Hepatocyte (in vitro differentiated cells): Measurements from ENCODE around the gene KRTAP12-3. TPM values are rescaled to one million over a fixed set of nuclear protein-coding genes. Genes with fewer than 3 reads are reported as not detected.

Experiments
- DNase-seq: peaks from one replicate; pipeline ENCODE4 v3.0.0-alpha.2; 2016; ENCODE audit warnings: low spot score
- H2AFZ ChIP-seq: fragments of 200-600 bp; sonication (generic); 2 replicates; pipeline ENCODE4 v1.6.0; 2016; ENCODE audit warnings: antibody characterized with exemption, mild to moderate bottlenecking
- H3K27ac ChIP-seq: fragments of 200-600 bp; sonication (generic); 2 replicates; pipeline ENCODE4 v1.5.1; 2016; ENCODE audit warnings: mild to moderate bottlenecking
- H3K27me3 ChIP-seq: fragments of 200-600 bp; sonication (generic); 2 replicates; pipeline ENCODE4 v1.6.1; 2016
- H3K36me3 ChIP-seq: fragments of 200-600 bp; sonication (generic); replicated peaks from 2 replicates; pipeline ENCODE4 v1.5.1; 2016; ENCODE audit warnings: low read depth; ENCODE audit not compliant: insufficient read depth
- H3K4me1 ChIP-seq: fragments of 200-600 bp; sonication (generic); 2 replicates; pipeline ENCODE4 v1.5.1; 2016; ENCODE audit warnings: mild to moderate bottlenecking, moderate library complexity; ENCODE audit not compliant: insufficient read depth
- H3K4me2 ChIP-seq: fragments of 200-600 bp; sonication (generic); 2 replicates; pipeline ENCODE4 v1.6.0; 2016
- H3K4me3 ChIP-seq: fragments of 200-600 bp; sonication (generic); 2 replicates; pipeline ENCODE4 v1.5.1; 2016; ENCODE audit warnings: mild to moderate bottlenecking
- H3K79me2 ChIP-seq: fragments of 200-600 bp; sonication (generic); 2 replicates; pipeline ENCODE4 v1.6.0; 2017; ENCODE audit warnings: mild to moderate bottlenecking
- H3K9me2 ChIP-seq: fragments of 200-600 bp; sonication (generic); replicated peaks from 2 replicates; pipeline ENCODE4 v1.6.0; 2017; ENCODE audit warnings: mild to moderate bottlenecking; ENCODE audit not compliant: insufficient read depth
- H3K9me3 ChIP-seq: fragments of 200-600 bp; sonication (generic); 2 replicates; pipeline ENCODE4 v1.5.1; 2016; ENCODE audit warnings: low read depth, mild to moderate bottlenecking
- H4K20me1 ChIP-seq: fragments of 200-600 bp; sonication (generic); 2 replicates; pipeline ENCODE4 v1.6.0; 2016; ENCODE audit warnings: mild to moderate bottlenecking; ENCODE audit not compliant: insufficient read depth, poor library complexity, severe bottlenecking
- CTCF ChIP-seq: fragments of 200-600 bp; sonication (generic); IDR thresholded peaks from 2 replicates; pipeline ENCODE4 v1.5.1; 2016; ENCODE audit warnings: antibody characterized with exemption, mild to moderate bottlenecking; ENCODE audit not compliant: poor library complexity
- EZH2 ChIP-seq: fragments of 200-600 bp; sonication (generic); IDR thresholded peaks from 2 replicates; pipeline ENCODE4 v1.6.1; 2016; ENCODE audit warnings: antibody characterized with exemption, mild to moderate bottlenecking, borderline replicate concordance
- EZH2phosphoT487 ChIP-seq: fragments of 200-600 bp; sonication (generic); IDR thresholded peaks from one replicate; pipeline ENCODE4 v1.6.1; 2018; ENCODE audit warnings: antibody characterized with exemption, mild to moderate bottlenecking, low read depth, moderate library complexity; ENCODE audit not compliant: unreplicated experiment, severe bottlenecking
- WGBS: methylation state at CpG from one replicate; pipeline ENCODE4 v1.1.6; 2016; ENCODE audit warnings: low lambda C conversion rate; ENCODE audit errors: missing lambda C conversion rate; 5-methylcytosine and 5-hydroxymethylcytosine counted together
- polyA plus RNA-seq: library from polyadenylated mRNA; unstranded; fragments of >200 nt; fragmentation: Nextera tagmentation; extraction: Ambion mirVana; gene quantifications from 2 replicates; pipeline ENCODE4 v1.2.1, GENCODE V29; 2016
- total RNA-seq: library from RNA; depleted of rRNA; stranded (reverse); fragments of >200 nt; gene quantifications from 2 replicates; pipeline ENCODE4 v1.2.3, GENCODE V29; 2014

Gene KRTAP12-3
- total and polyA plus RNA-seq, 2 experiments from 2014 or later: not detected

- Histone ChIP-seq H2AFZ (no peak overlapping the region), H3K9me2 (no peaks in the 10 kb centered on the region), H3K27ac (no peak overlapping the region), H3K4me3 (no peak overlapping the region), H3K9me3 (peaks cover 4% of the 10 kb centered on the region), H3K27me3 (no peaks in the 10 kb centered on the region), H3K79me2 (no peaks in the 10 kb centered on the region), H3K4me1 (no peaks in the 10 kb centered on the region), H3K36me3 (no peaks in the 10 kb centered on the region), H3K4me2 (no peak overlapping the region), H4K20me1 (no peaks in the 10 kb centered on the region)
- 68% methylated on average over 8 of the region's 8 CpGs for WGBS
- no peak for TF ChIP-seq EZH2phosphoT487
- TF ChIP-seq EZH2: no peak
- no peak for TF ChIP-seq CTCF
- no peak for DNase-seq
Observed at GRCh38 chr21:44647222-44647552, 10.5 kb upstream of the KRTAP12-3 start.

GRCh38 chr21:44648557-44649311, 9.0 kb upstream of the KRTAP12-3 start:
- DNase-seq: no peak
- H3K36me3 ChIP-seq: no peaks in the 10 kb centered on the region
- no peak overlapping the region for H2AFZ ChIP-seq
- H3K9me2 ChIP-seq: no peaks in the 10 kb centered on the region
- no peaks in the 10 kb centered on the region for H3K27me3 ChIP-seq
- H3K4me3 ChIP-seq: no peak overlapping the region
- H3K9me3 ChIP-seq: peaks cover 4% of the 10 kb centered on the region
- no peaks in the 10 kb centered on the region for H3K4me1 ChIP-seq
- TF ChIP-seq EZH2 (no peak), CTCF (no peak), EZH2phosphoT487 (no peak)
- WGBS: 89% methylated on average over 33 of the region's 33 CpGs
- H3K79me2 ChIP-seq: no peaks in the 10 kb centered on the region
- H4K20me1 ChIP-seq: no peaks in the 10 kb centered on the region
- H3K27ac ChIP-seq: no peak overlapping the region
- no peak overlapping the region for H3K4me2 ChIP-seq

- Histone ChIP-seq H3K4me2 (no peak overlapping the region), H3K79me2 (no peaks in the 10 kb centered on the region), H3K27me3 (no peaks in the 10 kb centered on the region), H3K4me3 (no peak overlapping the region), H2AFZ (no peak overlapping the region), H3K36me3 (no peaks in the 10 kb centered on the region), H3K27ac (no peak overlapping the region), H3K4me1 (no peaks in the 10 kb centered on the region), H4K20me1 (no peaks in the 10 kb centered on the region), H3K9me3 (peaks cover under 1% of the 10 kb centered on the region), H3K9me2 (no peaks in the 10 kb centered on the region)
- TF ChIP-seq EZH2 (no peak), CTCF (no peak), EZH2phosphoT487 (no peak)
- 91% methylated on average over 18 of the region's 18 CpGs for WGBS
- no peak for DNase-seq
Observed at GRCh38 chr21:44649521-44650100, 8.1 kb upstream of the KRTAP12-3 start.
